Mucosa of descending colon (tissue), 3 donors: ENCODE data around the gene CYP21A2. TPM values are rescaled to one million over a fixed set of nuclear protein-coding genes. Genes with fewer than 3 reads are reported as not detected.
"Not testable (repeated sequence)": the region's sequence is repeated elsewhere in the genome, so short reads cannot be mapped to it uniquely, and the experiment has no call there.

Experiments used
- ATAC-seq: fragments of 200-7000 bp; cut with Tn5 transposase; one replicate; pipeline ENCODE4 v1.9.1; 2020; ENCODE audit warnings: mild to moderate bottlenecking, moderate library complexity
- DNase-seq, 3 donors: peaks; one replicate each; pipeline ENCODE4 v3.0.0-alpha.2; 2020
- H3K36me3 ChIP-seq: fragments of 200-600 bp; one replicate; pipeline ENCODE4 v1.8.0; 2021; ENCODE audit warnings: low read depth, mild to moderate bottlenecking
- H3K4me1 ChIP-seq: fragments of 200-600 bp; one replicate; pipeline ENCODE4 v1.8.0; 2021; ENCODE audit warnings: low read depth, mild to moderate bottlenecking
- H3K4me3 ChIP-seq: fragments of 200-600 bp; one replicate; pipeline ENCODE4 v1.8.0; 2021; ENCODE audit warnings: mild to moderate bottlenecking
- H3K9me3 ChIP-seq: fragments of 200-600 bp; one replicate; pipeline ENCODE4 v1.8.0; 2021; ENCODE audit warnings: mild to moderate bottlenecking
- intact Hi-C, 2 donors: fragments of 100-400 bp; cut with DNase I in 1 of 2; cut with micrococcal nuclease in 1 of 2; formaldehyde crosslinking; loops; one replicate each; pipeline versions ENCODE4 v1.11.0 to v1.11.1; 2022; cut with DNase I, micrococcal nuclease
- long read RNA-seq, 2 donors: library from polyadenylated mRNA; unstranded; transcript quantifications; one replicate each; pipeline ENCODE4 v2.0.0, GENCODE V29; 2019 to 2021
- total RNA-seq, 3 donors: library from RNA; stranded (reverse); fragmentation: NEBNext Ultra II Directional in 2 of 3; extraction: Animal tissue kit (Norgen Biotek cat#: 25700) in 2 of 3; gene quantifications; one replicate each; pipeline versions ENCODE4 v1.2.1 to v1.2.4, GENCODE V29; 2021 to 2023
- donor health status: DM: no; HTN: no; CAD: no; lungs with moderate emphysema.
- donor health status: DM: no; HTN: no; CAD: no.
- donor health status: DM: no; HTN: yes; CAD: no.

Gene CYP21A2
- 1 to 10 TPM in 1 of 3 donors, under 1 TPM in 2; 0.93 to 2.1 (median 0.94) TPM for total RNA-seq
- long read RNA-seq, donor 1 = 0 reads
- long read RNA-seq, donor 2 = 0 reads

- H3K4me3 ChIP-seq, H3K4me1 ChIP-seq, DNase-seq, H3K9me3 ChIP-seq, H3K36me3 ChIP-seq, intact Hi-C loops: not testable (repeated sequence)
- ATAC-seq = peak; percentile 26
Measured at GRCh38 chr6:32037598-32038524, at the start of gene CYP21A2. Gene CYP21A2 (plus strand): TSS chr6:32038415. CDS start chr6:32038423, 8 bp downstream.

GRCh38 chr6:31989363-31989762 lies 48.9 kb upstream of the CYP21A2 start:
- H3K36me3 ChIP-seq, H3K4me3 ChIP-seq, H3K9me3 ChIP-seq, H3K4me1 ChIP-seq, DNase-seq, intact Hi-C loops, ATAC-seq: not testable (repeated sequence)

DNA sequence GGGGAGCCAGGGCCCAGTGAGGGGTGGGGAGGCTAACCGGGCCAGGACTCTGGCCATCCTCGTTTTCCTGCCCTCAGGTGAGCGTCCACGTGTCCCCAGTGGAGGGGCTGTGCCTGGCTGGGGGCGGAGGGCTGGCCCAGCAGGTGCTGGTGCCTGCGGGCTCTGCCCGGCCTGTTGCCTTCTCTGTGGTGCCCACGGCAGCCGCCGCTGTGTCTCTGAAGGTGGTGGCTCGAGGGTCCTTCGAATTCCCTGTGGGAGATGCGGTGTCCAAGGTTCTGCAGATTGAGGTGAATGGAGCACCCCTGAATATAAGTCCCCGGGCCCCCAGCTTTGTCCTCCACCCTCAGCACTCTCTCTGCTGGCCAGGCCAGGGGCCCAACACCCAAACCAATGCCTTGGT lies 43.8 kb upstream of the CYP21A2 start:
- H3K36me3 ChIP-seq, ATAC-seq, H3K4me3 ChIP-seq, H3K4me1 ChIP-seq, H3K9me3 ChIP-seq, intact Hi-C loops: not testable (repeated sequence)
- peak in 2 of 3 donors; percentile 5 to 30 for DNase-seq

- H3K4me1 ChIP-seq, H3K36me3 ChIP-seq, H3K9me3 ChIP-seq, H3K4me3 ChIP-seq, intact Hi-C loops, ATAC-seq: not testable (repeated sequence)
- DNase-seq = peak in 2 of 3 donors; percentile 8 to 27
Measured at GRCh38 chr6:31996385-31996784, 41.8 kb upstream of the CYP21A2 start.

GRCh38 chr6:32002546-32003268 lies 35.5 kb upstream of the CYP21A2 start:
- ATAC-seq, H3K36me3 ChIP-seq, DNase-seq, H3K4me3 ChIP-seq, H3K4me1 ChIP-seq, H3K9me3 ChIP-seq, intact Hi-C loops: not testable (repeated sequence)

DNA sequence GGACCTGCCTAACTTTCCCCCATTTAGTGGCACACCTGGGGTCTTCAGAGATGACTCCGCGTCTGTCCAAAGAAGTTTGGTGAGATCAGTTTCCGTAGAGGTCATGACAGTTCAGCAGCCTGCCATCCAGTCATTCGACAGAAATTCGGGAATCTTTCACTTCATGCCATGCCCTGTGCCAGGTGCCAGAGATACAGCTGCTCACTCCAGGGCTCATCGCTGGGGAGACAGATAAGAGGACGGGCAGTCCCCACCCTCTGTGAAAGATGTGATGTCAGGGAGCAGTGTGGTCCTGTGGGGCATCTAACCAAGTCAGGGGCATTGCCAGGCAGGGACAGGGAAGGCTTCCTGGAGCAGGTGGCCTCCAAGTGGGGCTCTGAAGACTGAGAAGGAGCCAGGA lies 34.9 kb upstream of the CYP21A2 start:
- H3K36me3 ChIP-seq, H3K4me3 ChIP-seq, H3K4me1 ChIP-seq, DNase-seq, intact Hi-C loops, H3K9me3 ChIP-seq, ATAC-seq: not testable (repeated sequence)

DNA sequence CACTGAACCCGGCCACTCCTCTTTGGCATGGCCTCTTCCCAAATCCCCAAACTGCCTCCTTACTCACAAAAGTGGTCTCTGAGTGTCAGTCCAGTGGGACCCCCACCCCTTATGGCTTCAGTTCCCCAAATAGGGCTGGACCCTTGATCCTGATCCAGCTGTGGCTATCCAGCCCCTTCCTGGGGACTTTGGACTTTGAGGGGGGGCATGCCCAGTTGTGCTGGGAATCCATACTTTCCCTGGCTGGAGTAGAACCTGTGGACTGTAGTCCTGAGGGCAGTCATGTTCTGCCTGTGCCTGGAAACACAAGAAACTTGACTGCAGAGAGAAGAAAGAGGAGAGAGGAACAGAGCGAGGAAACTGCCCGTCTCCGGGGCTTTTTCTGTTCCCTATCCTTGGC lies 33.8 kb upstream of the CYP21A2 start:
- ATAC-seq, H3K9me3 ChIP-seq, H3K36me3 ChIP-seq, H3K4me1 ChIP-seq, intact Hi-C loops, H3K4me3 ChIP-seq: not testable (repeated sequence)
- DNase-seq = peak in 1 of 3 donors; percentile 4

DNA sequence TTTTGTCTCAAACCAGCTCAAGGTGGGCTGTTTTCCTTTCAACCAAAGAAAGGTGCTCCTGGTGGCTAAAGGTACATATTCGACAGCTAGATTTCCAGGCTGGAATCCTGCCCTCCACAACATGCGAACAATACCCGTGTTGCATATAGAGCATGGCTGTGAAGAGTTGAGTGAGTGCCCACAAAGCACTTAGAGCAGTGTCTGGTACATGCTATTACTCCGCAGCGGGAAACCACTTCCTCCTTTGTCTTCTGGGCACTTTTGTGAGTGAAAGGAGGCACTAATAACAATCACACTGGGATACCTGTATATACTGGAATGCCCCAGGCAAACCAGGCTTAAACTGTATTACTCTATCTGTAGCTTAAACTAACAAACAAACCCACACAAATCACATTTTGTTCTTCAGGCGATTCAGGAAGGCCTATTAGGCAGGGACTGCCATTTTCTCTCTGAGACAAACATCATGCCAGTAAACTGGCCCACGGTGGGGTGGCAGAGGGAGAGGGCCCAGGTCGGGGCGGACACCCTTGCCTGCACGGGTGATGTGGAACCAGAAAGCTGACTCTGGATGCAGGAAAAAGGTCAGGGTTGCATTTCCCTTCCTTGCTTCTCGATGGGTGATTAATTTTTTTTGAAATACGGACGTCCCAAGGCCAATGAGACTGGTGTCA lies 33.2 kb upstream of the CYP21A2 start:
- intact Hi-C loops, H3K36me3 ChIP-seq, H3K4me3 ChIP-seq, DNase-seq, H3K4me1 ChIP-seq, H3K9me3 ChIP-seq: not testable (repeated sequence)
- ATAC-seq = peak; percentile 39

- DNase-seq = peak in 2 of 3 donors; percentile 15 to 20
- ATAC-seq, H3K4me3 ChIP-seq: not testable (repeated sequence)
Measured at GRCh38 chr6:32005538-32005880, 32.7 kb upstream of the CYP21A2 start.

GRCh38 chr6:32005991-32006529 lies 32.2 kb upstream of the CYP21A2 start:
- H3K9me3 ChIP-seq, H3K4me3 ChIP-seq, ATAC-seq, intact Hi-C loops, H3K4me1 ChIP-seq, H3K36me3 ChIP-seq: not testable (repeated sequence)
- DNase-seq = peak in 1 of 3 donors; percentile 5

More at GRCh38 chr6:32005538-32005880, 32.7 kb upstream of the CYP21A2 start:
- intact Hi-C loops, H3K9me3 ChIP-seq, H3K36me3 ChIP-seq, H3K4me1 ChIP-seq: not testable (repeated sequence)

GRCh38 chr6:32007086-32007485 lies 31.1 kb upstream of the CYP21A2 start:
- H3K9me3 ChIP-seq, H3K4me3 ChIP-seq, H3K4me1 ChIP-seq, intact Hi-C loops, H3K36me3 ChIP-seq, ATAC-seq: not testable (repeated sequence)
- DNase-seq = peak in 2 of 3 donors; percentile 13 to 32

GRCh38 chr6:32008037-32008436 lies 30.2 kb upstream of the CYP21A2 start:
- H3K36me3 ChIP-seq, H3K9me3 ChIP-seq, H3K4me3 ChIP-seq, ATAC-seq, DNase-seq, H3K4me1 ChIP-seq, intact Hi-C loops: not testable (repeated sequence)

DNA sequence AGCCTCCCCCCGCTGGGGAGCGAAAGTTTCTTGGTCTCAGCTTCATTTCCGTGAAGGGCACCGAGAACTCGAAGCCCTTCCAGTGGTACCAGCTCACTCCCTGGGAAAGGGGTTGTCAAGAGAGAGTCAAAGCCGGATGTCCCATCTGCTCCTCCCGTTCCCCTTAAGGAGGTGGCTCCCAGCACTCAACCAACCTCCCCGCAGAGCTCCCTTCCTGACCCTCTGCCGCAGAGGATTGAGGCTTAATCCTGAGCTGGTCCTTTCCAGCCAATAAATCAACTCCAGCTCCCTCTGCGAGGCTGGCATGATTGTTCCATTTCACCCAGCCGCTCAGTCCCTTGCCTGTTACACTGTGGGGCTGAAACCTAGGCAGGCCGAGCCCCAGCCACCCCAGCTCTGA lies 29.6 kb upstream of the CYP21A2 start:
- H3K4me1 ChIP-seq, DNase-seq, H3K9me3 ChIP-seq, H3K36me3 ChIP-seq, ATAC-seq, H3K4me3 ChIP-seq, intact Hi-C loops: not testable (repeated sequence)
